Heart left ventricle (tissue), 13 donors: ENCODE data around the gene HSDL1.

Experiments used
- POLR2A ChIP-seq, 2 donors: fragments of 450-650 bp; IDR thresholded peaks; one replicate each; pipeline ENCODE4 v1.6.1; 2017; ENCODE audit warnings: antibody characterized with exemption in 2 of 2, mild to moderate bottlenecking in 2 of 2, moderate library complexity in 2 of 2
- TF ChIP-seq, protein P1 (sequence below), 12 donors: fragments of 200-600 bp; sonication (generic) in 4 of 12; IDR thresholded peaks; one replicate each; pipeline versions ENCODE4 v1.5.0 to v1.8.0; 2018 to 2022; ENCODE audit warnings: antibody characterized with exemption in 12 of 12, mild to moderate bottlenecking in 5 of 12
- donor health status: ischemic (EF 13 %, LVEDD 7.1; RV severe dilation, severe dysfunction).
- donor health status: DM: no; HTN: yes; CAD: no.
- donor health status: DM: no; HTN: no; CAD: no.
- donor health status: ischemic (EF 25% LVEDD 6.9; RV normal size, moderate dysfunction).
- donor health status: ischemic (EF 25% LVEDD 5.7; RV mildly dilated, moderate dysfunction).
- donor health status: ischemic (EF 35%, LVEDD 5.7; RV mildly dilated, moderate dysfunction).
- donor health status: nonischemic (EF 11% LVEDD 7.7; RV severe dilation, severe dysfunction).
- donor health status: DM: yes; HTN: yes; CAD: no.
- donor health status: PGD.
- donor health status: ischemic (EF 29% LVEDD 5.4; RV normal size, mild dysfunction).
- donor health status: nonischemic (EF 23%, LVEDD 6.1; RV moderate dilation, normal function).

GRCh38 chr16:84074721-84075120 is 70.3 kb downstream of the HSDL1 start:
- TF ChIP-seq, protein P1, sequence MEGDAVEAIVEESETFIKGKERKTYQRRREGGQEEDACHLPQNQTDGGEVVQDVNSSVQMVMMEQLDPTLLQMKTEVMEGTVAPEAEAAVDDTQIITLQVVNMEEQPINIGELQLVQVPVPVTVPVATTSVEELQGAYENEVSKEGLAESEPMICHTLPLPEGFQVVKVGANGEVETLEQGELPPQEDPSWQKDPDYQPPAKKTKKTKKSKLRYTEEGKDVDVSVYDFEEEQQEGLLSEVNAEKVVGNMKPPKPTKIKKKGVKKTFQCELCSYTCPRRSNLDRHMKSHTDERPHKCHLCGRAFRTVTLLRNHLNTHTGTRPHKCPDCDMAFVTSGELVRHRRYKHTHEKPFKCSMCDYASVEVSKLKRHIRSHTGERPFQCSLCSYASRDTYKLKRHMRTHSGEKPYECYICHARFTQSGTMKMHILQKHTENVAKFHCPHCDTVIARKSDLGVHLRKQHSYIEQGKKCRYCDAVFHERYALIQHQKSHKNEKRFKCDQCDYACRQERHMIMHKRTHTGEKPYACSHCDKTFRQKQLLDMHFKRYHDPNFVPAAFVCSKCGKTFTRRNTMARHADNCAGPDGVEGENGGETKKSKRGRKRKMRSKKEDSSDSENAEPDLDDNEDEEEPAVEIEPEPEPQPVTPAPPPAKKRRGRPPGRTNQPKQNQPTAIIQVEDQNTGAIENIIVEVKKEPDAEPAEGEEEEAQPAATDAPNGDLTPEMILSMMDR (IDR thresholded peaks at IDR 0.05) = no peak
- TF ChIP-seq POLR2A (IDR thresholded peaks at IDR 0.05) = no peak
